PC-9 (cell line): ENCODE measurements around the gene GAS7. TPM values are rescaled to one million over a fixed set of nuclear protein-coding genes. Genes with fewer than 3 reads are reported as not detected.
"Not testable (repeated sequence)": the region's sequence is repeated elsewhere in the genome, so short reads cannot be mapped to it uniquely, and the experiment has no call there.

Source experiments
- BruUV-seq: library from RNA; stranded (reverse); fragments of 400-500 nt; replicated peaks from 2 replicates; lab custom pipeline; 2021; lab: Mats Ljungman, UMichigan
- CTCF ChIA-PET: fragments of 300-600 bp; sonication (Branson Sonifier 250); formaldehyde crosslinking; loops from one replicate; lab custom pipeline; 2022; ENCODE audit warnings: antibody characterized with exemption; lab: Charles Lee
- POLR2A ChIA-PET: fragments of 300-600 bp; sonication (Branson Sonifier 250); formaldehyde crosslinking; loops from one replicate; lab custom pipeline; 2022; ENCODE audit warnings: antibody characterized with exemption; ENCODE audit not compliant: unreplicated experiment; lab: Charles Lee
- DNase-seq, 2 experiments: peaks; one replicate each; pipeline versions ENCODE4 v3.0.0 to v3.0.0-alpha.2; 2015 to 2022; ENCODE audit warnings: mixed read lengths in 1 of 2
- H2AFZ ChIP-seq: fragments of 200-600 bp; sonication (generic); 2 replicates; pipeline ENCODE4 v1.8.1; 2017; ENCODE audit warnings: antibody characterized with exemption
- H3F3A ChIP-seq: fragments of 200-600 bp; sonication (generic); 2 replicates; pipeline ENCODE4 v1.8.1; 2017; ENCODE audit warnings: antibody characterized with exemption, mild to moderate bottlenecking, low read depth; ENCODE audit not compliant: insufficient read depth
- H3K27ac ChIP-seq: fragments of 200-600 bp; sonication (generic); 2 replicates; pipeline ENCODE4 v1.6.1; 2016; ENCODE audit warnings: mixed run types
- H3K27me3 ChIP-seq: fragments of 200-600 bp; sonication (generic); 2 replicates; pipeline ENCODE4 v1.6.1; 2016; ENCODE audit warnings: low read depth, mixed run types; ENCODE audit not compliant: insufficient read depth
- H3K36me3 ChIP-seq: fragments of 200-600 bp; sonication (generic); 2 replicates; pipeline ENCODE4 v1.6.1; 2016; ENCODE audit warnings: low read depth, mixed run types
- H3K4me1 ChIP-seq: fragments of 200-600 bp; sonication (generic); replicated peaks from 2 replicates; pipeline ENCODE4 v1.6.1; 2016; ENCODE audit warnings: mixed run types; ENCODE audit not compliant: insufficient read depth
- H3K4me2 ChIP-seq: fragments of 200-600 bp; sonication (generic); 2 replicates; pipeline ENCODE4 v1.6.1; 2017; ENCODE audit warnings: mixed run types
- H3K4me3 ChIP-seq: fragments of 200-600 bp; sonication (generic); 2 replicates; pipeline ENCODE4 v1.6.1; 2016; ENCODE audit warnings: mixed run types
- H3K79me2 ChIP-seq: fragments of 200-600 bp; sonication (generic); 2 replicates; pipeline ENCODE4 v1.6.1; 2017; ENCODE audit warnings: low read depth, mixed run types
- H3K9me2 ChIP-seq: fragments of 200-600 bp; sonication (generic); 2 replicates; pipeline ENCODE4 v1.8.1; 2017; ENCODE audit warnings: mild to moderate bottlenecking; ENCODE audit not compliant: insufficient read depth
- H3K9me3 ChIP-seq: fragments of 200-600 bp; sonication (generic); 2 replicates; pipeline ENCODE4 v1.8.1; 2016; ENCODE audit warnings: low read depth; ENCODE audit not compliant: insufficient read depth
- H4K20me1 ChIP-seq: fragments of 200-600 bp; sonication (generic); 2 replicates; pipeline ENCODE4 v1.8.1; 2017; ENCODE audit not compliant: insufficient read depth
- CTCF ChIP-seq: fragments of 200-600 bp; sonication (generic); conservative IDR thresholded peaks from 2 replicates; pipeline ENCODE4 v1.6.1; 2017; ENCODE audit warnings: mixed run types, antibody characterized with exemption, mild to moderate bottlenecking, moderate library complexity
- EZH2 ChIP-seq: fragments of 200-600 bp; sonication (generic); IDR thresholded peaks from 2 replicates; pipeline ENCODE4 v1.8.0; 2017; ENCODE audit warnings: antibody characterized with exemption, low read depth
- intact Hi-C: fragments of 100-400 bp; cut with micrococcal nuclease; formaldehyde crosslinking; loops from one replicate; pipeline ENCODE4 v1.10.0; 2022; ENCODE audit not compliant: unreplicated experiment
- total RNA-seq: library from RNA; stranded (reverse); gene quantifications from 2 replicates; pipeline ENCODE4 v1.2.3, GENCODE V29; 2021

Gene GAS7
- total RNA-seq, 1 experiment from 2014 or later = not detected

GRCh38 chr17:9924735-9925191 lies 273.6 kb downstream of the GAS7 start:
- DNase-seq = peak; percentile 39 to 56
- Histone ChIP-seq H2AFZ (no peak overlapping the region), H3K4me2 (peak overlapping the region; percentile 32; the same call in 1 of the 2 replicates), H3F3A (no peaks in the 10 kb centered on the region), H3K27ac (no peak overlapping the region), H4K20me1 (no peaks in the 10 kb centered on the region), H3K9me2 (no peaks in the 10 kb centered on the region), H3K4me3 (no peak overlapping the region), H3K36me3 (no peaks in the 10 kb centered on the region), H3K27me3 (peaks cover 2% of the 10 kb centered on the region; the same call in 1 of the 2 replicates), H3K4me1 (0 out of 2 replicates have a peak, but pooled peaks cover 3% of the 10 kb centered on the region), H3K79me2 (no peaks in the 10 kb centered on the region), H3K9me3 (no peaks in the 10 kb centered on the region)
- intact Hi-C loops = loop anchor here (1.0 to 10.0 kb wide), 6 partner anchors 58 to 694 kb away; partner anchors contain the start of gene USP43
- ChIA-PET POLR2A (interaction anchor here (0.8 kb wide), 1 partner anchor 156 kb away, joined by 3 read pairs; no protein-coding TSS in a partner anchor), CTCF (interaction anchor here (0.6 to 1.2 kb wide), 9 partner anchors 9 to 693 kb away, joined by 3 to 15 read pairs (median 7); no protein-coding TSS in a partner anchor)
- no peak for TF ChIP-seq EZH2
- TF ChIP-seq CTCF = peak; percentile 86
- BruUV-seq = no TSS peak

- DNase-seq = no peak
- POLR2A ChIA-PET = no interaction called here
- Histone ChIP-seq H3K79me2 (no peaks in the 10 kb centered on the region), H2AFZ (no peak overlapping the region), H3K4me1 (0 out of 2 replicates have a peak, but pooled peaks cover 3% of the 10 kb centered on the region), H3K27me3 (no peaks in the 10 kb centered on the region), H3K9me2 (no peaks in the 10 kb centered on the region), H3K9me3 (no peaks in the 10 kb centered on the region), H3K4me2 (no peak overlapping the region), H3K27ac (no peak overlapping the region), H4K20me1 (no peaks in the 10 kb centered on the region), H3K4me3 (no peak overlapping the region), H3K36me3 (no peaks in the 10 kb centered on the region), H3F3A (no peaks in the 10 kb centered on the region)
- intact Hi-C loops = loop anchor here (10.0 kb wide), 2 partner anchors 157 to 277 kb away; partner anchors contain the start of gene USP43
- BruUV-seq = no TSS peak
- CTCF ChIA-PET = no interaction called here
- TF ChIP-seq CTCF (no peak), EZH2 (no peak)
Observed at GRCh38 chr17:9922012-9922848, 276.2 kb downstream of the GAS7 start.

GRCh38 chr17:9921216-9921615 lies 277.2 kb downstream of the GAS7 start:
- H4K20me1 ChIP-seq, CTCF ChIA-PET, BruUV-seq, DNase-seq, H3K9me2 ChIP-seq, H3K27ac ChIP-seq, H2AFZ ChIP-seq, H3K9me3 ChIP-seq, H3F3A ChIP-seq, H3K4me1 ChIP-seq, H3K27me3 ChIP-seq, H3K4me3 ChIP-seq, H3K36me3 ChIP-seq, H3K79me2 ChIP-seq, H3K4me2 ChIP-seq: not testable (repeated sequence)
- POLR2A ChIA-PET = interaction anchor here (0.9 kb wide), 1 partner anchor 853 kb away, joined by 4 read pairs; no protein-coding TSS in a partner anchor
- intact Hi-C loops = loop anchor here (10.0 kb wide), 2 partner anchors 156 to 276 kb away; partner anchors contain the start of gene USP43
